HEK293 (cell line): Measurements from ENCODE around the gene ADAMTS2.

Experiments
- CTCF ChIA-PET: fragments of 350-600 bp; formaldehyde crosslinking; extraction: SDS; loops from one replicate; lab custom pipeline; 2021; ENCODE audit warnings: antibody characterized with exemption; lab: Yijun Ruan, JAX
- POLR2A ChIA-PET: fragments of 300-600 bp; formaldehyde crosslinking; extraction: SDS; loops from one replicate; lab custom pipeline; 2020; ENCODE audit warnings: antibody characterized with exemption, inconsistent platforms; lab: Yijun Ruan, JAX
- H3K27ac ChIP-seq: fragments of 200-500 bp; sonication (Bioruptor generic); 2 replicates; pipeline ENCODE4 v1.5.1; 2014; ENCODE audit warnings: low read depth, low read length, control low read depth, inconsistent platforms; ENCODE audit errors: extremely low read depth
- H3K36me3 ChIP-seq, 2 experiments: fragments of 200-500 bp in 1 of 2; sonication (Bioruptor generic) in 1 of 2; 1 replicate in 1 of 2; 2 replicates in 1 of 2; pipeline ENCODE4 v1.5.1; 2014 to 2017; ENCODE audit warnings: inconsistent platforms in 2 of 2, low read length in 2 of 2; ENCODE audit not compliant: control insufficient read depth in 2 of 2, insufficient read depth in 1 of 2
- H3K4me1 ChIP-seq: fragments of 200-500 bp; sonication (Bioruptor generic); 2 replicates; pipeline ENCODE4 v1.5.1; 2014; ENCODE audit warnings: mild to moderate bottlenecking, low read length, inconsistent platforms; ENCODE audit not compliant: control insufficient read depth, insufficient read depth
- H3K4me3 ChIP-seq: 2 replicates; pipeline ENCODE4 v1.5.1; 2011; ENCODE audit warnings: low read depth, mild to moderate bottlenecking, control low read depth, low read length, moderate library complexity
- H3K9me3 ChIP-seq: fragments of 200-500 bp; sonication (Bioruptor generic); 2 replicates; pipeline ENCODE4 v1.5.1; 2014; ENCODE audit warnings: low read depth, low read length, inconsistent platforms; ENCODE audit not compliant: control insufficient read depth, insufficient read depth
- ELK4 ChIP-seq: IDR thresholded peaks from 2 replicates; pipeline ENCODE4 v1.6.1; 2011; ENCODE audit warnings: mild to moderate bottlenecking, low read depth, low read length, borderline replicate concordance
- GFI1B ChIP-seq: fragments of 450-650 bp; formaldehyde crosslinking; IDR thresholded peaks from 2 replicates; pipeline ENCODE4 v1.5.1; 2016; ENCODE audit warnings: missing biosample characterization, missing genetic modification characterization
- GLI4 ChIP-seq: fragments of 450-650 bp; formaldehyde crosslinking; IDR thresholded peaks from 2 replicates; pipeline ENCODE4 v1.5.1; 2016; ENCODE audit warnings: missing biosample characterization, missing genetic modification characterization
- HOXA7 ChIP-seq: sonication (generic); formaldehyde crosslinking; IDR thresholded peaks from 2 replicates; pipeline ENCODE4 v1.8.1; 2022; ENCODE audit warnings: missing genetic modification reagents, borderline replicate concordance
- KLF8 ChIP-seq: fragments of 450-650 bp; formaldehyde crosslinking; IDR thresholded peaks from 2 replicates; pipeline ENCODE4 v1.5.1; 2016; ENCODE audit warnings: missing biosample characterization, missing genetic modification characterization
- SALL2 ChIP-seq: fragments of 450-650 bp; formaldehyde crosslinking; IDR thresholded peaks from 2 replicates; pipeline ENCODE4 v1.5.0; 2017; ENCODE audit warnings: missing biosample characterization, mild to moderate bottlenecking, missing genetic modification characterization, borderline replicate concordance
- SCRT1 ChIP-seq: fragments of 450-650 bp; formaldehyde crosslinking; IDR thresholded peaks from 2 replicates; pipeline ENCODE4 v1.5.1; 2016; ENCODE audit warnings: missing biosample characterization, missing genetic modification characterization, borderline replicate concordance
- ZBTB1 ChIP-seq: fragments of 450-650 bp; formaldehyde crosslinking; IDR thresholded peaks from 2 replicates; pipeline ENCODE4 v1.5.1; 2016; ENCODE audit warnings: missing biosample characterization, missing genetic modification characterization
- ZBTB48 ChIP-seq: fragments of 450-650 bp; formaldehyde crosslinking; IDR thresholded peaks from 2 replicates; pipeline ENCODE4 v1.5.1; 2016; ENCODE audit warnings: missing biosample characterization, missing genetic modification characterization
- ZNF112 ChIP-seq: fragments of 450-650 bp; formaldehyde crosslinking; IDR thresholded peaks from 2 replicates; pipeline ENCODE4 v1.5.0; 2017; ENCODE audit warnings: missing biosample characterization, missing genetic modification characterization
- ZNF138 ChIP-seq: fragments of 450-650 bp; formaldehyde crosslinking; IDR thresholded peaks from 2 replicates; pipeline ENCODE4 v1.5.1; 2016; ENCODE audit warnings: missing biosample characterization, missing genetic modification characterization, borderline replicate concordance
- ZNF146 ChIP-seq: fragments of 450-650 bp; formaldehyde crosslinking; IDR thresholded peaks from 2 replicates; pipeline ENCODE4 v1.5.1; 2016; ENCODE audit warnings: missing biosample characterization, missing genetic modification characterization
- ZNF19 ChIP-seq: fragments of 450-650 bp; formaldehyde crosslinking; IDR thresholded peaks from 2 replicates; pipeline ENCODE4; 2016; ENCODE audit warnings: missing biosample characterization, missing genetic modification characterization, low read depth
- ZNF211 ChIP-seq: fragments of 450-650 bp; formaldehyde crosslinking; IDR thresholded peaks from 2 replicates; pipeline ENCODE4 v1.5.1; 2016; ENCODE audit warnings: low read depth, missing biosample characterization, missing genetic modification characterization
- ZNF248 ChIP-seq: fragments of 450-650 bp; formaldehyde crosslinking; IDR thresholded peaks from 2 replicates; pipeline ENCODE4 v1.5.1; 2017; ENCODE audit warnings: missing biosample characterization, missing genetic modification characterization
- ZNF37A ChIP-seq: fragments of 450-650 bp; IDR thresholded peaks from 2 replicates; pipeline ENCODE4 v1.5.1; 2018; ENCODE audit warnings: missing biosample characterization, missing genetic modification characterization
- ZNF391 ChIP-seq: fragments of 450-650 bp; formaldehyde crosslinking; IDR thresholded peaks from 2 replicates; pipeline ENCODE4 v1.5.1; 2016; ENCODE audit warnings: low read depth, missing biosample characterization, missing genetic modification characterization, borderline replicate concordance
- ZNF394 ChIP-seq: fragments of 450-650 bp; formaldehyde crosslinking; IDR thresholded peaks from 2 replicates; pipeline ENCODE4 v1.5.1; 2016; ENCODE audit warnings: missing biosample characterization, missing genetic modification characterization, mild to moderate bottlenecking, moderate library complexity, borderline replicate concordance
- ZNF449 ChIP-seq: fragments of 450-650 bp; formaldehyde crosslinking; IDR thresholded peaks from 2 replicates; pipeline ENCODE4 v1.5.1; 2017; ENCODE audit warnings: missing biosample characterization, mild to moderate bottlenecking, missing genetic modification characterization, moderate library complexity
- ZNF501 ChIP-seq: fragments of 450-650 bp; formaldehyde crosslinking; IDR thresholded peaks from 2 replicates; pipeline ENCODE4 v1.5.1; 2016; ENCODE audit warnings: missing biosample characterization, missing genetic modification characterization
- ZNF549 ChIP-seq: fragments of 450-650 bp; IDR thresholded peaks from 2 replicates; pipeline ENCODE4 v1.5.1; 2018; ENCODE audit warnings: missing biosample characterization, missing genetic modification characterization, mild to moderate bottlenecking, inconsistent platforms, moderate library complexity
- ZNF560 ChIP-seq: fragments of 450-650 bp; formaldehyde crosslinking; IDR thresholded peaks from 2 replicates; pipeline ENCODE4 v1.5.1; 2017; ENCODE audit warnings: missing biosample characterization, missing genetic modification characterization, borderline replicate concordance
- ZNF645 ChIP-seq: fragments of 450-650 bp; formaldehyde crosslinking; IDR thresholded peaks from 2 replicates; pipeline ENCODE4; 2016; ENCODE audit warnings: missing biosample characterization, missing genetic modification characterization
- ZNF660 ChIP-seq: fragments of 450-650 bp; IDR thresholded peaks from 2 replicates; pipeline ENCODE4 v1.5.1; 2018; ENCODE audit warnings: missing biosample characterization, mild to moderate bottlenecking, missing genetic modification characterization
- ZNF692 ChIP-seq: fragments of 450-650 bp; formaldehyde crosslinking; IDR thresholded peaks from 2 replicates; pipeline ENCODE4 v1.5.1; 2016; ENCODE audit warnings: missing biosample characterization, missing genetic modification characterization
- ZNF777 ChIP-seq: fragments of 450-650 bp; formaldehyde crosslinking; IDR thresholded peaks from 2 replicates; pipeline ENCODE4 v1.5.1; 2017; ENCODE audit warnings: missing biosample characterization, missing genetic modification characterization, borderline replicate concordance
- ZSCAN16 ChIP-seq: fragments of 450-650 bp; formaldehyde crosslinking; IDR thresholded peaks from 2 replicates; pipeline ENCODE4 v1.5.1; 2016; ENCODE audit warnings: missing biosample characterization, missing genetic modification characterization
- ZSCAN18 ChIP-seq: fragments of 450-650 bp; formaldehyde crosslinking; IDR thresholded peaks from 2 replicates; pipeline ENCODE4 v1.5.1; 2016; ENCODE audit warnings: missing biosample characterization, missing genetic modification characterization
- ZSCAN30 ChIP-seq: fragments of 450-650 bp; IDR thresholded peaks from 2 replicates; pipeline ENCODE4 v1.5.1; 2018; ENCODE audit warnings: missing biosample characterization, mild to moderate bottlenecking, missing genetic modification characterization, moderate library complexity

ADAMTS2 gene

GRCh38 chr5:179378116-179378440, 32.8 kb upstream of the ADAMTS2 start:
- H3K27ac ChIP-seq: no peak overlapping the region
- ChIA-PET CTCF (no interaction called here), POLR2A (no interaction called here)
- TF ChIP-seq ZSCAN30: no peak
- no peak for TF ChIP-seq ZNF391 (tag by site-specific recombination)
- no peak for TF ChIP-seq ZNF146 (tag by site-specific recombination)
- no peak for TF ChIP-seq KLF8 (tag by site-specific recombination)
- no peak for TF ChIP-seq SCRT1 (tag by site-specific recombination)
- no peak for TF ChIP-seq ZNF449 (tag by site-specific recombination)
- TF ChIP-seq ZNF112: no peak
- no peak for TF ChIP-seq HOXA7 (CRISPR knock-in tag)
- no peak for TF ChIP-seq ZSCAN16 (tag by site-specific recombination)
- no peak for TF ChIP-seq ZNF777 (tag by site-specific recombination)
- no peak for TF ChIP-seq ZNF660 (tag by site-specific recombination)
- TF ChIP-seq ELK4: no peak
- TF ChIP-seq ZBTB1 (tag by site-specific recombination): no peak
- TF ChIP-seq, all 188 proteins: peak for 0
- Histone ChIP-seq H3K4me1 (no peaks in the 10 kb centered on the region), H3K4me3 (no peak overlapping the region), H3K36me3 (no peaks in the 10 kb centered on the region), H3K9me3 (no peaks in the 10 kb centered on the region)

- H3K4me1 ChIP-seq: no peaks in the 10 kb centered on the region
- H3K9me3 ChIP-seq: no peaks in the 10 kb centered on the region
- no peak overlapping the region for H3K27ac ChIP-seq
- no peak overlapping the region for H3K4me3 ChIP-seq
- H3K36me3 ChIP-seq: no peaks in the 10 kb centered on the region
- CTCF ChIA-PET: no interaction called here
- POLR2A ChIA-PET: no interaction called here
- no peak for TF ChIP-seq ZNF501
- no peak for TF ChIP-seq ZNF19 (tag by site-specific recombination)
- no peak for TF ChIP-seq GFI1B
- no peak for TF ChIP-seq ZNF248 (tag by site-specific recombination)
- TF ChIP-seq ZNF394 (tag by site-specific recombination): no peak
- TF ChIP-seq ZBTB48: no peak
- TF ChIP-seq ZNF692 (tag by site-specific recombination): no peak
- TF ChIP-seq ZNF138 (tag by site-specific recombination): no peak
- no peak for TF ChIP-seq SALL2 (tag by site-specific recombination)
- no peak for TF ChIP-seq GLI4
- TF ChIP-seq ZNF37A (tag by site-specific recombination): no peak
- TF ChIP-seq ZNF211 (tag by site-specific recombination): no peak
- TF ChIP-seq ZNF560 (tag by site-specific recombination): no peak
- no peak for TF ChIP-seq ZSCAN18
- no peak for TF ChIP-seq ZNF645 (tag by site-specific recombination)
- TF ChIP-seq ZNF549: no peak
These were observed 32.3 kb upstream of the ADAMTS2 start for GRCh38 chr5:179377421-179378115.
